Measurements from ENCODE around the gene LGALS1.

The LGALS1 gene

GRCh38 chr22:37662039-37662438 lies 13.4 kb upstream of the LGALS1 start:
- TF ChIP-seq, protein P1, sequence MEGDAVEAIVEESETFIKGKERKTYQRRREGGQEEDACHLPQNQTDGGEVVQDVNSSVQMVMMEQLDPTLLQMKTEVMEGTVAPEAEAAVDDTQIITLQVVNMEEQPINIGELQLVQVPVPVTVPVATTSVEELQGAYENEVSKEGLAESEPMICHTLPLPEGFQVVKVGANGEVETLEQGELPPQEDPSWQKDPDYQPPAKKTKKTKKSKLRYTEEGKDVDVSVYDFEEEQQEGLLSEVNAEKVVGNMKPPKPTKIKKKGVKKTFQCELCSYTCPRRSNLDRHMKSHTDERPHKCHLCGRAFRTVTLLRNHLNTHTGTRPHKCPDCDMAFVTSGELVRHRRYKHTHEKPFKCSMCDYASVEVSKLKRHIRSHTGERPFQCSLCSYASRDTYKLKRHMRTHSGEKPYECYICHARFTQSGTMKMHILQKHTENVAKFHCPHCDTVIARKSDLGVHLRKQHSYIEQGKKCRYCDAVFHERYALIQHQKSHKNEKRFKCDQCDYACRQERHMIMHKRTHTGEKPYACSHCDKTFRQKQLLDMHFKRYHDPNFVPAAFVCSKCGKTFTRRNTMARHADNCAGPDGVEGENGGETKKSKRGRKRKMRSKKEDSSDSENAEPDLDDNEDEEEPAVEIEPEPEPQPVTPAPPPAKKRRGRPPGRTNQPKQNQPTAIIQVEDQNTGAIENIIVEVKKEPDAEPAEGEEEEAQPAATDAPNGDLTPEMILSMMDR (IDR thresholded peaks at IDR 0.05; ENCODE audit: borderline replicate concordance, control extremely low read depth, extremely low read depth, insufficient read depth, missing control alignments) = no peak
- in situ Hi-C loops (cut with MboI; ENCODE audit: low sequenced_read_pairs, unreplicated experiment) = no loop called here
- no peak for DNase-seq (ENCODE audit: low spot score)

DNA sequence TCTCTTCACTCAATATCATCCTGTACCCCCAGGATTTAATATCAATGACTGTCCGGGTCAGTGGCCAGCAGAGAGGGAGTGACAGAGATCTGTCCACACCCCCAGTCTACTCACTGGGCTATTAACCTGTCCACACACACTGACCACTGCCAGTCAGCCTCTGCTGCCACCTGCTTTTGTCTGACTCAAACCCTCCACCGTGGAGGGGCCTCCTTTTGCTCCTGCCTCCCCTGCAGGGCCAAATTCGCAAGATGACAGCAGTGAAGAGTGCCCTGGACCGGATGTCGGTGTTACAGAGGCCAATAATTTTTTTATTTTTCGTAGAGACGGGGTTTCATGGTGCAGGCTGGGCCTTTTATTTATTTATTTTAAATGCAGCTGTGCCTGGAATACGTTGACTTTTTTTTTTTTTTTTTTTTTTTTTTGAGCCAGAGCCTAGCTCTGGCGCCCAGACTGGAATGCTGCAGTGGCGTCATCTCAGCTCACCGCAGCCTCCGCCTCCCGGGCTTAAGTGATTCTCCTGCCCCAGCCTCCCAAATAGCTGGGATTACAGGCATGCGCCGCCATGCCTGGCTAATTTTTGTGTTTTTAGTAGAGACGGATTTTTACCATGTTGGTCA lies 11.8 kb upstream of the LGALS1 start:
- DNase-seq (ENCODE audit: low spot score) = no peak
- TF ChIP-seq, protein P1 (IDR thresholded peaks at IDR 0.05; ENCODE audit: borderline replicate concordance, control extremely low read depth, extremely low read depth, insufficient read depth, missing control alignments) = no peak
- in situ Hi-C loops (cut with MboI; ENCODE audit: low sequenced_read_pairs, unreplicated experiment) = no loop called here

DNA sequence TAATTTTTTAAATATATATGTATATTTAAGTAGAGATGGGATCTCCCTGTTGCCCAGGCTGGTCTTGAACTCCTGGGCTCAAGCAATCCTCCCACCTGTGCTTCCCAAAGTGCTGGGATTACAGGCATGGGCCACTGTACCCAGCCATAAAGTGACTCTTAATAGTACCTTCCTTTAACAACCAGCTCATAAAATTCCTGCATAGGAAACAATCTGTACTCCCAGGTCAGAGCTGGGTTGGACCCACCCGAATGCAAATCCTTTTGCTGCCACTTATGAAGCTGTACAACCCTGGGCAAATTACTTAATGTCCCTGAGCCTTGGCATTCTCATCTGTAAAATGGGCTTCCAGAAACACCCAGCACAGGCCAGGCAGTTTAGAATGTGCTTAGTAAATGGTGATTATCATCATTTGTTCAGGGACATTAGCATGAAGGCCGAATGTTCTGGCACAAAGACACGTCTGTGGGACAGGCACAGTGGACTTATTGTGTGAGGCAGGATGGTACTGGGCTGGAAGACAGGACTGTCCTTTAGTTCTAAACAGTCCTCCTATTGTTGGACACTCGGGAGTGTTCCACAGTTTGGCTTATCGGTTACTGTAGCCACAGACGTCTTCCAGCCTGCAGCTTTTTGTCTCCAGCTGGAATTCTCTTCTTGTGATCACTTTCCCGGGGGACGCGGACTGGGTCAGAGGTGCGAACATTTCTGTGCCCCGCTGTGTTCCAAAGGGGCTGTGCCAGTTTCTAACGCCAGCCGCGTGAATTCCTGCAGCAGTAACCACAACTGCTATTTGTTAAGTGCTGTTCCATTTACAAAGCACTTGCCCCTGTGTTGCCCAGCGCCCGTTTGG lies 11.0 kb upstream of the LGALS1 start:
- DNase-seq (ENCODE audit: low spot score) = no peak
- TF ChIP-seq, protein P1 (IDR thresholded peaks at IDR 0.05; ENCODE audit: borderline replicate concordance, control extremely low read depth, extremely low read depth, insufficient read depth, missing control alignments) = no peak
- in situ Hi-C loops (cut with MboI; ENCODE audit: low sequenced_read_pairs, unreplicated experiment) = no loop called here

- in situ Hi-C loops (cut with MboI; ENCODE audit: low sequenced_read_pairs, unreplicated experiment) = no loop called here
- DNase-seq (ENCODE audit: low spot score) = no peak
- TF ChIP-seq, protein P1 (IDR thresholded peaks at IDR 0.05; ENCODE audit: borderline replicate concordance, control extremely low read depth, extremely low read depth, insufficient read depth, missing control alignments) = no peak
Measured at GRCh38 chr22:37665487-37665886, 9.9 kb upstream of the LGALS1 start.

DNA sequence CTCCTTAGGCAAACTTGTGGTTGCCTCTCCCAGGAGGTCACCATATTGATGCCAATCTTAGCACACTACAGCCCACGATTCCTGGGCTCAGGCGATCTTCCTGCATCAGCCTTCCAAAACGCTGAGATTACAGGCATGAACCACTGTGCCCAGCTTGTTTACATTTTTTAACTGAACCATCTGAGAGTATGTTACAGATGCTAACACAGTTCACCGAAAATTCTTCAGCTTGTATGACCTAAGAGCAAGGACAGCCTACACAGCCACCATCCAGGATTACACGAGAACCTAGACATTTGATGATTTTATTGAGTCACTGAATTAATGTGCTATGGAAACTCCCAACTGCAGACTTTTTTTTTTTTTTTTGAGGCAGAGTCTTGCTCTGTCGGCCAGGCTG lies 5.8 kb upstream of the LGALS1 start:
- TF ChIP-seq, protein P1 (IDR thresholded peaks at IDR 0.05; ENCODE audit: borderline replicate concordance, control extremely low read depth, extremely low read depth, insufficient read depth, missing control alignments) = no peak
- in situ Hi-C loops (cut with MboI; ENCODE audit: low sequenced_read_pairs, unreplicated experiment) = no loop called here

DNA sequence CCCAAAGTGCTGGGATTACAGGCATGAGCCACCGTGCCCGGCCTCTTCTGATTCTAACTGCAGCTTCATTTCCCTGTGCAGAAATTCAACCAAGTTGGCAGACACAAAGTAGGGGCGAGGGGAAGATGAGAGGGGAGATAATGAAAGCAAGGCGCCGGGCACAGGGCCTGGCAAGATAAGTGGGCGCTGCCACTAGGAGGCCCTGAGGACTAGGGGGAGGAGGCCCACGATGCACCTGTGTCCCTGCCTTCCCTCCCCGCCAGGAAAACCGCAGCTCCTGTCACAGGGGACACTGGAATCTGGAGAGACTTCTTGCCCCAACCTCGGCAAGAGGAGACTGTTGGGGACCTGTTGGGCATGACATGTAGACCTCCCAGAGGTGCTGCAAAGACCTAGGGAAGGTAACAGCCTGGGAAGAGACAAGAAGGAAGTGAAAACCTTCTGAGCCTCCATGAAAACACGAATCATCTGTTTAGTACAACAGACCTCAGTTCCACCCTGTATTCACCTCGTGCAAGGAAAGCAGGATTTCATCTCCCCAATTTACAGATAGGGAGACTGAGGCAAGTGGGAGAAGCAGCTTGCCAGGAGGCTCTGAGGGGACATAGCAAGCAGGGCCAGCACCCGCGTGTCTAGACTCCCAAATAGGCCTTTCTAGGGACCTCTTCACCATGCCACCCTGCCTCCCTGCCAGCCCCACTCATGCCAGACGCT lies 3.1 kb upstream of the LGALS1 start:
- DNase-seq (ENCODE audit: low spot score) = no peak
- TF ChIP-seq, protein P1 (IDR thresholded peaks at IDR 0.05; ENCODE audit: borderline replicate concordance, control extremely low read depth, extremely low read depth, insufficient read depth, missing control alignments) = no peak
- in situ Hi-C loops (cut with MboI; ENCODE audit: low sequenced_read_pairs, unreplicated experiment) = no loop called here

More for the DNA sequence above, 5.8 kb upstream of the LGALS1 start:
- no peak for DNase-seq (ENCODE audit: low spot score)
